Retinal pigment epithelial cell (primary cell): ENCODE data around the gene TFAP2E.

Experiments used
- DNase-seq: peaks from one replicate; pipeline ENCODE4 v3.0.0-alpha.2; 2010; ENCODE audit warnings: low read depth
- H3K4me3 ChIP-seq: 2 replicates; pipeline ENCODE4 v1.5.1; 2011; ENCODE audit warnings: mild to moderate bottlenecking, low read length, control low read depth, moderate library complexity
- CTCF ChIP-seq: conservative IDR thresholded peaks from 2 replicates; pipeline ENCODE4 v1.5.1; 2011; ENCODE audit warnings: low read depth, low read length, control low read depth, inconsistent platforms

Gene TFAP2E

GRCh38 chr1:35567947-35568558 lies 5.1 kb upstream of the TFAP2E start:
- DNase-seq, result no peak
- TF ChIP-seq CTCF, result no peak
- no peak overlapping the region for H3K4me3 ChIP-seq

- TF ChIP-seq CTCF, result peak; percentile 90
- H3K4me3 ChIP-seq, result no peak overlapping the region
- DNase-seq, result no peak
Measured at GRCh38 chr1:35568975-35569395, 4.1 kb upstream of the TFAP2E start.

- H3K4me3 ChIP-seq, result no peak overlapping the region
- TF ChIP-seq CTCF, result no peak
- DNase-seq, result no peak
Measured at GRCh38 chr1:35569936-35570335, 3.2 kb upstream of the TFAP2E start.

GRCh38 chr1:35570589-35571137 lies 2.5 kb upstream of the TFAP2E start:
- no peak overlapping the region for H3K4me3 ChIP-seq
- DNase-seq, result no peak
- TF ChIP-seq CTCF, result no peak

GRCh38 chr1:35571263-35571662 lies 1.9 kb upstream of the TFAP2E start:
- TF ChIP-seq CTCF, result no peak
- no peak for DNase-seq
- no peak overlapping the region for H3K4me3 ChIP-seq

- no peak overlapping the region for H3K4me3 ChIP-seq
- DNase-seq, result no peak
- no peak for TF ChIP-seq CTCF
Measured at GRCh38 chr1:35572296-35572695, 818 bp upstream of the TFAP2E start.

GRCh38 chr1:35574125-35574654 lies 1.1 kb downstream of the TFAP2E start:
- TF ChIP-seq CTCF, result no peak

More at GRCh38 chr1:35574125-35574654, 1.1 kb downstream of the TFAP2E start:
- DNase-seq, result no peak
- H3K4me3 ChIP-seq, result no peak overlapping the region
